NCI-H69 (cell line): ENCODE measurements around the gene SF3B3.

ENCODE experiments used
- DNase-seq: peaks from one replicate; lab custom pipeline; 2025; lab: John Stamatoyannopoulos, UW

Gene SF3B3

GRCh38 chr16:70523743-70524398 lies at the start of gene SF3B3:
SF3B3 (plus strand) TSS chr16:70523816; CDS start chr16:70526657, 2,841 bp downstream.
- DNase-seq = peak; percentile 82

DNA sequence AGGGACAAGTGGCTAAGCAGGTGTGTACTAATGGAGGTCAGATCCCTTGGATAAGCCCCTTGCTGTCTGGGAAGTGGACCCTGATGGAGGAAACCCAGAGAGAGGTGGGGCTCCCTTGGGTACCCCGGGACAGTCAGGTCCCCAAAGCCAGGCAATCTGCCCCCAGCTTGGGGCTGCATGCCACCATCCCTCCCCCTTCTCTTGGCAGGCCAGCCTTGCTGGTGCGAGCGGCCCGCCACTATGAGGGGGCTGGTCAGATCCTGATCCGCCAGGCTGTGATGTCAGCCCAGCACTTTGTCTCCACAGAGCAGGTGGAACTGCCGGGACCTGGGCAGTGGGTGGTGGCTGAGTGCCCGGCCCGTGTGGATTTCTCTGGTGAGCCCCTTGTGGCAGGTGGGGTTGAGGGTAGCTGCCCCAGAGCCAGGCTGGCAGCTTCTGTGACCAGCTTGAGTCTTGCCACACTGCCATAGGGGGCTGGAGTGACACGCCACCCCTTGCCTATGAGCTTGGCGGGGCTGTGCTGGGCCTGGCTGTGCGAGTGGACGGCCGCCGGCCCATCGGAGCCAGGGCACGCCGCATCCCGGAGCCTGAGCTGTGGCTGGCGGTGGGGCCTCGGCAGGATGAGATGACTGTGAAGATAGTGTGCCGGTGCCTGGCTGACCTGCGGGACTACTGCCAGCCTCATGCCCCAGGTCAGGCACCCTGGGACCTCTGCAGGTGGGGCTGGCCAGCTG lies 49.1 kb upstream of the SF3B3 start:
- no peak for DNase-seq

DNA sequence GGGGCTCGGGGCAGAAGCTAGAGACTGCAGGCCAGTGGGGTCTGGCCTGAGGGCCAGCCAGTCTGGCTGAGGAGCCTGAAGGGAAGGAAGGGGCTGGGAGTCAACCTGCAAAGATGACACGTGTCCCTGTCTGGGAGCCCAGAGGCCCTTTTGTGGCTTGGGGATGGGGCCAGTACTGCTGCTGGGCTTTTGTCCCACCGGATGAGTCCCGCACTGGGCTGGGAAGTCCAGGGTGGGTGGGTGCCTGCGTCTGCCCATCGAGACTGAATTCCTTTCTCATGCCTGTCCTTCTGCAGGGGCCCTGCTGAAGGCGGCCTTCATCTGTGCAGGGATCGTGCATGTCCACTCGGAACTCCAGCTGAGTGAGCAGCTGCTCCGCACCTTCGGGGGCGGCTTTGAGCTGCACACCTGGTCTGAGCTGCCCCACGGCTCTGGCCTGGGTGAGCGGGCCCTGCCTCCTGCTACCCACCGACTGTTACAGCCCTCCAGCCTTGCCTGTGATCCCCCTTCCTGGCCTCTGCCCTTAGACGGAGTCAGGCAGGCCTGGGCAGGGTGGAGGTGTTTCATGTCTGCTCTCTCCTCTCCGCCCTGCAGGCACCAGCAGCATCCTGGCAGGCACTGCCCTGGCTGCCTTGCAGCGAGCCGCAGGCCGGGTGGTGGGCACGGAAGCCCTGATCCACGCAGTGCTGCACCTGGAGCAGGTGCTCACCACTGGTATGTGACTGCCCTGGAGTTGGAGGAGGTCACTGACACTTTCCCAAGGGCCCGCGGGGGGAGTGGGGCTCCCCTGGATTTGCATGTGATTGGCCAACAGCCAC lies 48.4 kb upstream of the SF3B3 start:
- no peak for DNase-seq

DNA sequence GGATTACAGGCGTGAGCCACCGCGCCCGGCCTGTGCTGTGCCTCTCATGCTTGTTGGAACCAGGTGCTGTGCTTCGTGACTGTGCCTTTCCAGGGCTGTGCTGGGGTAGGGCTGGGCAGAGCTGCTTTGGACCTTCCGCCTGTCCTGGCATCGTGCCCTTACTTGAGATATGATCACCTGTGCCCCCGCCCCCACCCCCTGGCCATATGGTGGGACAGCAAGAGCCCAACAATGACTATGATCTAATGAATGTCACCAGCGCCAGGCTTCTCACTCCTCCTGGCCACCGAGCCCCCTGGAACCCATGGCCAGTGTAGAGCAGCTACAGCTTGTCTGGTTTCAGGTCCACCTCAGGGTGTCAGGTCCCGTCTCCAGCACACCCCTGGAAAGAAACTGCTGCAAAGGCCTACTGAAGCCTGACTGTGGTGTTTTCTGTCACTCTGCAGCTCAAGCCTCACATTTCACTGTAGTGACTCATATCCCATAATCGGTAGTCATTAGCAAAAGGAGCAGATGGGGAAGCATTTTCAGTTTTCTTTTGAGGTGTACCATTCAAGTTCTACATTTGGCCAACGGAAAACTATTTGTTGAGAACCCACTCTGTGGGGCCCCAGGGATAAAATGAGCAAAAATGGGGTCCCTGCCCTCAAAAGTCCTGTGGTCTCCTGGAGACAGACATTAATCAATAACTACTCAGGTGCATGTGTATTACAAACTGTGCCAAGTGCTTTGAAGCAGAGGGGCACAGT lies 47.2 kb upstream of the SF3B3 start:
- DNase-seq = peak; percentile 33

GRCh38 chr16:70478169-70478568 lies 45.4 kb upstream of the SF3B3 start:
- DNase-seq = no peak

- DNase-seq = no peak
Measured at GRCh38 chr16:70478912-70479341, 44.7 kb upstream of the SF3B3 start.

DNA sequence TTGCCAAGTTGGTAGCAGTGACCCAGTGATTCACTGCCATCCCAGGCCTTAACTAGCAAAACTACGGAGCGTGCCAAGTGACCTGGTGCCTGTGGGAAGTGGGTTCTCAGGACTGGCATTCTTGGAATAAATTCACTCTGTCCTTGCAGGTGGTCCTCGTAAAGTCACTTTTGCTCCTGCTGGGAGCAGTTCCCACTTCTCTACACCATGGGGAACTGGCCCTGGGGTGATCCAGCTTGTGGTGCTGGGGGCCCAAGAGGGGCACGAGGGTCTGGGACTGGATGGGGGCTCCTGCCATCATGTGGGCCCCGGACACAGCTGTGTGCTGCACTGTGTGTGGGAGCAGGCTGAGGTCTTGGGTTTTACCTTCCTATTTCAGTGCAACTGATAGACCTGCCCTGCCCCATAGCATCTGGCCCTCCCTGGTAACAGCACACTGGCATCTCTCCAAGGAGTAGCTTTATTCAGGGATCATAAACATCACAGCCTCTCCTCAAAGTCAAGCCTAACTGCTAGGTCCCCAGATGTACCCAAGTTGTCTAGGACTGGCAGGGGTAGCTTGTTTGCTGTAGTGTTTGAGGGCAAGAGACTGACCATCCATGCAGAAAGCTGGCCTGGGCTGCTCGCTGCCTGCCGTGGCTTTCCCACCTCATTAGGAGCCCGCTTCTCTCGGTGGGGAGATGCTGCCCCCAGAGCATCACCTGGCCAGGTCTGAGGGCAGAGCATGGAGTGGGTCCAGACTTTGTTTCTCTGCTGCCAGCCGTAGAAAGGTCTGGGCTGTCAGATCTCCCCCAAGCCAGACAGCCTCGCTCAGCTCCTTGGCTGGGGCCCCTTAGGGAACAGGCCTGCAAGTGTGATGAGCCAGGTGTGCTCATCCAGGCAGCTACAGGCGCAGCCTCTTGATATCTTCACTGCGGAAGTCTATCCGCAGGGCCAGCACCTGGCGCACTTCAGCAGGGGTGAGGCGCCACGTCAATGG lies 43.2 kb upstream of the SF3B3 start:
- peak; percentile 3 for DNase-seq

DNA sequence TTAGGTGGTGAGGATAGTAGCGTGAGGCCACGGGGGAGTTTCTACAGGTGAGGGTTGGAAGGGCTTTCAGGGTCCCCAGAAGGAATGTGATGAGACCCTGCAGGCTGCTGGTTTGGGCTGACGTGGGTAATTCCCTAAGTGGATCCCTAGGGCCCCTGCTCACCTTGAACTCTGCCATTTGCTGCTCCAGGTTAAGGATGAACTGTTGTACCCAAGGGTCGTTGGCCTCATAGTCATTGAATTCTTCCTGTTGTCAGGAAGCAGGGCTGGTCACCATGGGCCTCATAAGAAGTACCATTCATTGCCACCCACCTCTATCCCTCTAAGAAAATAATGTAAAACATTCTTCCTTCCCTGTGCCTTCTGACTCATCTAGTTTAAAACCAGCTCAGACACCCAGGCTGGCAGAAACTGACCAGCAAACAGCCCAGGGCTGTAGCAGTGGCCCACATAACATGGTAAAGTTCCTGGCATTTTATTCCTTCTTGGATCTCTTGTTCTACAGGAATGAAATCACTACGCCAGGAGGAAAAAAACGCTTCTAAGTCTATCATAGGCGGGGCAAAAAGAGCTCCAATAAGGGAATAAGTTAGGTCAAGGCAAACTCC lies 41.6 kb upstream of the SF3B3 start:
- no peak for DNase-seq

DNA sequence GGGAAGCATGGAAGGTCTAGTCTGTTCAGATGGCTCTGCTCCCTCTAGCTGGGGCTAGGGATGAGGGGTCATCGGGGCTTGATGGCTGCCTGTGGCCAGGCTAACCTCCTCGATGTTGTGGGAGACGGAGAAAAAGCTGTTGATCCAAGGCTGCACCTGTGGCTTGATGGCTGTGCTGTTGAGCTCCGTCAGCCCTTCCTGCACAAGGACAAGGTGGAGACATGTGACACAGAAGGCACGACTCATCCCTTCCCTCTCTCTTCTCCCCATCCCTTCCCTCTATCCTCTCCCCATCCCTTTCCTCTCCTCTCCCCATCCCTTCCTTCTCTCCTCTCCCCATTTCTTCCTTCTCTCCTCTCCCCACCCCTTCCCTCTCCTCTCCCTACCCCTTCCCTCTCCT lies 41.0 kb upstream of the SF3B3 start:
- no peak for DNase-seq

- DNase-seq = no peak
Measured at GRCh38 chr16:70483426-70483825, 40.2 kb upstream of the SF3B3 start.

DNA sequence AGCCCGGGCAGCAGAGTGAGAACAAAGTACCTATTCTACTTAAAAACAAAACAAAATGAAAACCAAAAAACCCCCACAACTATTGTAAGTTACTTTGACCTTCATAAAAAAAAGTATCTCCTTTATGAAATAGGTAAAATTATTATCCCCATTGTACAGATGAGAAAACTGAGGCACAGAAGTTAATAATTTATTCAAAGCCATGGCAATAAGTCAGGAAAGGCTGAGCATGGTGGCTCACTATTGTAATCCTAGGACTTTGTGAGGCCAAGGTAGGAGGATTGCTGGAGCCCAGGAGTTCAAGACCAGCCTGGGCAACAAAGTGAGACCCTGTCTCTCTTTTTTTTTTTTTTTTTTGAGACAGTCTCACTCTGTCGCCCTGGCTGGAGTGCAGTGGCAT lies 38.7 kb upstream of the SF3B3 start:
- DNase-seq = no peak

DNA sequence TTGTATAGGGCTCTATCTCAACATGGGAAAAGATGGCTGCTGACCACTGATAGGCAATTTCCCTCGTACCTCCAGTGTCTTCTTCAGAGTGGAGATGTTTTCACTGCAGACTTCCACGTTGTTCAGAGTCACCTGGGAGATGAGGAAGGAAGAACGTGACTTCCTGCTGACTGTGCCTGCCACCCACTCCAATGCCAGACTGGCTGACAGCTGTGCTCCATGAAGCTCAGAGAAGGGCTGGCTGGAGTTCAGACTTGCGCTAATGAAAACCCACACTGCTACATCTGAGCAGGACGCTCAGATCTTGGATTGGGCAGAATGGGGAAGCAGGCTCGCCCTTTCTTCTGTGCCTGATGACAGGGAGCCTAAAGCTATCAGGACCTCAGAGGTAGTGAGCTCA lies 33.4 kb upstream of the SF3B3 start:
- no peak for DNase-seq

- no peak for DNase-seq
Measured at GRCh38 chr16:70493802-70494201, 29.8 kb upstream of the SF3B3 start.

- no peak for DNase-seq
Measured at GRCh38 chr16:70494202-70494770, 29.3 kb upstream of the SF3B3 start.

- no peak for DNase-seq
Measured at GRCh38 chr16:70494777-70495176, 28.8 kb upstream of the SF3B3 start.

GRCh38 chr16:70495425-70496182 lies 28.0 kb upstream of the SF3B3 start:
- no peak for DNase-seq

GRCh38 chr16:70496513-70496912 lies 27.1 kb upstream of the SF3B3 start:
- DNase-seq = no peak

GRCh38 chr16:70508752-70509151 lies 14.9 kb upstream of the SF3B3 start:
- no peak for DNase-seq

DNA sequence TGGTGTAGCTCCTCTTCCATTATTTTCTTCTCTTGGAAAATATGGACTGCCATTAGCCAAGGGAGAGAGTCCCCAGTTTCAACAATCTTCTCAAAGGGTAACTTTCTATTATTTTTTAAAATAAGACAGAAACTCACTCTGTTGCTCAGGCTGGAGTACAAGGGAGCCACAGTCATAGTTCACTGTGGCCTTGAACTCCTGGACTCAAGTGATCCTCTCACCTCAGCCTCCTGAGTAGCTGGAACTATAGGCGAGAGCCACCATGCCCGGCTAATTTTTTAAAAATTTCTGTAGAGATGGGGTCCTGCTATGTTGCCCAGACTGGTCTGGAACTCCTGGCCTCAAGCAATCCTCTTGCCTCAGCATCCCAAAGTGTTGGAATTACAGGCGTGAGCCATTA lies 13.4 kb upstream of the SF3B3 start:
- DNase-seq = no peak
